ENCODE results near the gene TXNRD1. TPM values are rescaled to one million over a fixed set of nuclear protein-coding genes. Genes with fewer than 3 reads are reported as not detected.

The TXNRD1 gene
- total RNA-seq, 2 experiments from 2014 or later, result 87.9 to 89.0 TPM

DNA sequence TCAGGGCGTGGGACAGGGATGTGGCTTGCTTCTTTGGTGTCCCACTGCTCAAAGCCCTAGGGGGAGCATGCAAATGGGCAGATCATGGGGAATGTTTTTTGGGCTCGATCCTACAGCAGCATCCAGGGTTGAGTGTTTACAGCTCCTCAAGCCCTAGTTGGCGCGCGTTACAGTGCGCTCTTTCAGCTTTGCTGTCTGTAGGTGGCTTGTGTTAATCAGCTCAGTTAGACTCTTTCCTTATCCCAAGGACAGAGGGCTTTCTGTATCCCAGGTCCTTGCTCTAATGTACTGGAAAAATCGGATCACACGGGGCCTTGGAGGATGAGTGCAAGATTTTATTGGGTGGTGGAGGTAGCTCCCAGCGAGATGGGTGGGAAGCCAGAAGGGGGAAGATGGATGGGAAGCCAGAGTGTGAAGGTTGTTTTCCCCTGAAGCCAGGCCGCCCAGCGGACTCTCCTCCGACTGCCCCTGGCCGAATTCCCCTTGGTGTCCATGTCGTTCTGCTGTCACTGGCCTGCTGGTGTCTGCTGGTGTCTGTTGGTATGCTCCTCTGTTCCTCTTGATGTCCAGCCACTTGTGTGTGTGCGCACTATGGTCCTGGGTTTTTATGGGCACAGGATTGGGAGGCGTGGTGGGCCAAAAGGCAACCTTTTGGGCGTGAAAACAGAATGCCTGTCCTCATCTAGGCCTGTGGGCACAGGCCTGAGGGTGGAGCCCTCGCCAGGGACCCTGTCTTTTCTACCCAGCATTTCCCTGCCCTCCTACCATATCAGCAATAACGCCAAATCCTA is 10.7 kb upstream of the TXNRD1 start:
- Mint-ChIP-seq H3K27ac (no peak overlapping the region), H3K36me3 (ENCODE audit: low read depth) (peaks cover 3% of the 10 kb centered on the region), H3K4me3 (no peak overlapping the region), H3K27me3 (peaks cover 8% of the 10 kb centered on the region), H3K4me1 (ENCODE audit: low read depth) (peaks cover 2% of the 10 kb centered on the region), H3K9me3 (peaks cover 4% of the 10 kb centered on the region)
- no peak for TF ChIP-seq CTCF (IDR thresholded peaks at IDR 0.05)
- ATAC-seq, result no peak
- POLR2A ChIA-PET, result no interaction called here
- CTCF ChIA-PET, result interaction anchor here (1.0 to 1.9 kb wide), 3 partner anchors 153 to 177 kb away, joined by 3 to 5 read pairs (median 4); no protein-coding TSS in a partner anchor
- DNase-seq, result no peak
- intact Hi-C loops (cut with micrococcal nuclease), result no loop called here

DNA sequence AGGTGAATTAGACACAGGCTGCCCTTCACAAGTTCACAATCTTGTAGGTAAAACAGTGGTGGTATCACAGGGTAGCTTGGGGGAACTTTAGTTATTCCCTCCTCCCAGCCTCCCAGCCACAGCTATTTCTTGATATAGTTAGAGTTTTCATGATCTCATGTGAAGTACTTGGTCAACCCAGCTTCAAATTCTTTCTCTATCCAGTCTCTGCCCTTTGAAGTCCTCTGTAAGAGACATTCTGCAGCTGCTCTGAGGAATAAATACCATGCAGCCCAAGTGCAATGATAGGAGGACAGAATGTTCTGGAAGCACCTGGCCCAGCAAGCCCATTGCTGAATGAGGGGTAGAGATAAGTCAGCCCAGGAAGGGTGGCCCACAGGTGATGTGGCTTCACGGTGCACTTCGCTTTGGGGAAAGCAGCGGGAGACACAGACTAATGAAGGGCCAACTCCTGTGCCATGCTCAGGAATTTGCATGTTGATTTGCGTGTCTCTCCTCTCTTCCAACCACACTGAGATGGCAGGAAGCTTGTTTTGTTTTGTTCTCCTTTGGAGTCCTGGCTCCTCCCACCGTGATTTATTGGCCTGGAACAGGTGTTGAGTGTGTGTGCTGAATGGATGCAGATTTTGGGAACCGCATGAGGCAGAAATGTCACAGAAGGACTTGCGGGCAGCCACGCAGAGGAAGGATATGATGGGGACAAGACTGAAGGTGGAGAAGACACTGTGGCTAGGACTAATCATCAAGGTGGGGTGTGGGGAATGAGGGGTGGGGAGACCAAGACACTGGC is 8.0 kb upstream of the TXNRD1 start:
- DNase-seq (no peak), ATAC-seq (no peak)
- ChIA-PET CTCF (interaction anchor here (0.9 kb wide), 1 partner anchor 151 kb away, joined by 4 read pairs; no protein-coding TSS in a partner anchor), POLR2A (no interaction called here)
- intact Hi-C loops (cut with micrococcal nuclease), result no loop called here
- H3K9me3 Mint-ChIP-seq, result no peaks in the 10 kb centered on the region
- no peaks in the 10 kb centered on the region for H3K36me3 Mint-ChIP-seq (ENCODE audit: low read depth)
- TF ChIP-seq CTCF (IDR thresholded peaks at IDR 0.05), result no peak
- peaks cover 2% of the 10 kb centered on the region for H3K27me3 Mint-ChIP-seq
- no peak overlapping the region for H3K27ac Mint-ChIP-seq
- H3K4me1 Mint-ChIP-seq (ENCODE audit: low read depth), result no peaks in the 10 kb centered on the region
- H3K4me3 Mint-ChIP-seq, result no peak overlapping the region

DNA sequence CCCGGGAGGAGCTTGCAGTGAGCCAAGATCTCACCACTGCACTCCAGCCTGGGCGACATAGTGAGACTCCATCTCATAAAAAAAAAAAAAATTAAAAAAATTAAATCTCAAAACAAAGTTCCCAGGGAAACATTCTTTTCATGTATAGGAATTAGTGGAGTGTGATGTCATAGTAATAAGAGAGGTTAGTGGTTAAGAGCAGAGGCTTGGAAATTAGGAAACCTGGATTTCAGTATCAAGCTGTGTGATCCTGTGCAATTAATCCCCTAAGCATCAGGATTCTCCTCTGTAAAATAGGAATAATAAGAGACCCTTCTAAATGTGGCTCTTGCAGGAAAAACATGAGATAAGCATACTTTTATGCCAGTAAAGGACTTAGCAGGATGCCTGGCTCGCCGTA is 3.1 kb upstream of the TXNRD1 start:
- ATAC-seq (no peak), DNase-seq (no peak)
- peaks cover 2% of the 10 kb centered on the region for H3K36me3 Mint-ChIP-seq (ENCODE audit: low read depth)
- H3K4me3 Mint-ChIP-seq, result no peak overlapping the region
- no peak for TF ChIP-seq CTCF (IDR thresholded peaks at IDR 0.05)
- H3K4me1 Mint-ChIP-seq (ENCODE audit: low read depth), result peaks cover 10% of the 10 kb centered on the region
- ChIA-PET CTCF (no interaction called here), POLR2A (no interaction called here)
- H3K9me3 Mint-ChIP-seq, result peaks cover 2% of the 10 kb centered on the region
- intact Hi-C loops (cut with micrococcal nuclease), result no loop called here
- H3K27ac Mint-ChIP-seq, result no peak overlapping the region
- peaks cover 2% of the 10 kb centered on the region for H3K27me3 Mint-ChIP-seq

DNA sequence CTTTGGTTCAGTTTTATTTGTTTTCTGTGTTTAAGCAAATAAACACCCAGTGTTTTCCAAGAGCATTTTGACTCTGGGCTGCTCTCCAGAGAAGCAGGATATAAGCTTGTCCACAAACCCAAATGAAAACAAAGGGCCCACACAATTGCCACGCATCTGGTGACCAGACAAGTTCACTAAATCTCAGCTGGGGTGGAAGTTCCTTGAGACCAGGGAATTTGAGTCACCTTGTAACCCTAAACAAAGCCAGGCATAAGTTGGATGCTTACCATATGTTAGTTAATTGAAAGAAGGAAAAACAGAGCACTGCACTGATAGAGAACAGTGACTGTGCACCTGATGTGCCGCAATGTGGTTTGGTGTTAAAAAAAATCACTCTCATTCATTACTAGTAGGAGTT is 1.6 kb upstream of the TXNRD1 start:
- H3K4me3 Mint-ChIP-seq, result no peak overlapping the region
- TF ChIP-seq CTCF (IDR thresholded peaks at IDR 0.05), result no peak
- H3K36me3 Mint-ChIP-seq (ENCODE audit: low read depth), result peaks cover 2% of the 10 kb centered on the region
- intact Hi-C loops (cut with micrococcal nuclease), result no loop called here
- DNase-seq, result no peak
- peaks cover 2% of the 10 kb centered on the region for H3K9me3 Mint-ChIP-seq
- peaks cover 19% of the 10 kb centered on the region for H3K4me1 Mint-ChIP-seq (ENCODE audit: low read depth)
- no peak for ATAC-seq
- H3K27ac Mint-ChIP-seq, result no peak overlapping the region
- no peaks in the 10 kb centered on the region for H3K27me3 Mint-ChIP-seq
- CTCF ChIA-PET, result interaction anchor here (1.5 kb wide), 1 partner anchor 145 kb away, joined by 4 read pairs; no protein-coding TSS in a partner anchor
- POLR2A ChIA-PET, result interaction anchor here (0.7 kb wide), 2 partner anchors 12 to 872 kb away, joined by 3 to 4 read pairs; no protein-coding TSS in a partner anchor

Measured in activated CD8-positive, alpha-beta T cell treated with anti-CD3 and anti-CD28 coated beads for 36 hours (primary cell).